ENCODE results near the gene FAM177A1.

DNA sequence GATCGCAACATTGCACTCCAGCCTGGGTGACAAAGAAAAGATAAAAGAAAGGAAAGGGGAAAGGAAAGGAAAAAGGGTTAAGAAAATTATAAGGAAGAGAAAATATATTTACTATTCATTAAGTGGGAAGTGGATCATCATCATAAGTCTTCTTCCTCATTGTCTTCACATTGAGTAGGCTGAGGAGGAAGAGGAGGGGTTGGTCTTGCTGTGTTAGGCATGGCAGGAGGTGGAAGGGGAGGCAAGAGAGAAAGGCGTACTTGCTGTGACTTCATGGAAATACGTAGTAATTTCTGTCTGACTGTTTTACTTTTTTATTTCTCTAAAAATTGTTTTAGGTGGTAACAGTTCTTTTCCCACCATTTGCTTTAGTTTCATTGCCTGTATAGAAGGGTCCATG is 26.2 kb downstream of the FAM177A1 start:
- TF ChIP-seq, protein P1, sequence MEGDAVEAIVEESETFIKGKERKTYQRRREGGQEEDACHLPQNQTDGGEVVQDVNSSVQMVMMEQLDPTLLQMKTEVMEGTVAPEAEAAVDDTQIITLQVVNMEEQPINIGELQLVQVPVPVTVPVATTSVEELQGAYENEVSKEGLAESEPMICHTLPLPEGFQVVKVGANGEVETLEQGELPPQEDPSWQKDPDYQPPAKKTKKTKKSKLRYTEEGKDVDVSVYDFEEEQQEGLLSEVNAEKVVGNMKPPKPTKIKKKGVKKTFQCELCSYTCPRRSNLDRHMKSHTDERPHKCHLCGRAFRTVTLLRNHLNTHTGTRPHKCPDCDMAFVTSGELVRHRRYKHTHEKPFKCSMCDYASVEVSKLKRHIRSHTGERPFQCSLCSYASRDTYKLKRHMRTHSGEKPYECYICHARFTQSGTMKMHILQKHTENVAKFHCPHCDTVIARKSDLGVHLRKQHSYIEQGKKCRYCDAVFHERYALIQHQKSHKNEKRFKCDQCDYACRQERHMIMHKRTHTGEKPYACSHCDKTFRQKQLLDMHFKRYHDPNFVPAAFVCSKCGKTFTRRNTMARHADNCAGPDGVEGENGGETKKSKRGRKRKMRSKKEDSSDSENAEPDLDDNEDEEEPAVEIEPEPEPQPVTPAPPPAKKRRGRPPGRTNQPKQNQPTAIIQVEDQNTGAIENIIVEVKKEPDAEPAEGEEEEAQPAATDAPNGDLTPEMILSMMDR (IDR thresholded peaks at IDR 0.05; ENCODE audit: low read depth, low read length, missing input control) = no peak
- TF ChIP-seq RAD21 (IDR thresholded peaks at IDR 0.05) = no peak
- TF ChIP-seq YY1 (IDR thresholded peaks at IDR 0.05) = no peak
- TF ChIP-seq, protein P2, sequence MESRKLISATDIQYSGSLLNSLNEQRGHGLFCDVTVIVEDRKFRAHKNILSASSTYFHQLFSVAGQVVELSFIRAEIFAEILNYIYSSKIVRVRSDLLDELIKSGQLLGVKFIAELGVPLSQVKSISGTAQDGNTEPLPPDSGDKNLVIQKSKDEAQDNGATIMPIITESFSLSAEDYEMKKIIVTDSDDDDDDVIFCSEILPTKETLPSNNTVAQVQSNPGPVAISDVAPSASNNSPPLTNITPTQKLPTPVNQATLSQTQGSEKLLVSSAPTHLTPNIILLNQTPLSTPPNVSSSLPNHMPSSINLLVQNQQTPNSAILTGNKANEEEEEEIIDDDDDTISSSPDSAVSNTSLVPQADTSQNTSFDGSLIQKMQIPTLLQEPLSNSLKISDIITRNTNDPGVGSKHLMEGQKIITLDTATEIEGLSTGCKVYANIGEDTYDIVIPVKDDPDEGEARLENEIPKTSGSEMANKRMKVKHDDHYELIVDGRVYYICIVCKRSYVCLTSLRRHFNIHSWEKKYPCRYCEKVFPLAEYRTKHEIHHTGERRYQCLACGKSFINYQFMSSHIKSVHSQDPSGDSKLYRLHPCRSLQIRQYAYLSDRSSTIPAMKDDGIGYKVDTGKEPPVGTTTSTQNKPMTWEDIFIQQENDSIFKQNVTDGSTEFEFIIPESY (IDR thresholded peaks at IDR 0.05) = no peak
- TF ChIP-seq, protein P3, sequence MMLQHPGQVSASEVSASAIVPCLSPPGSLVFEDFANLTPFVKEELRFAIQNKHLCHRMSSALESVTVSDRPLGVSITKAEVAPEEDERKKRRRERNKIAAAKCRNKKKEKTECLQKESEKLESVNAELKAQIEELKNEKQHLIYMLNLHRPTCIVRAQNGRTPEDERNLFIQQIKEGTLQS (IDR thresholded peaks at IDR 0.05) = no peak
- TF ChIP-seq, protein P4, sequence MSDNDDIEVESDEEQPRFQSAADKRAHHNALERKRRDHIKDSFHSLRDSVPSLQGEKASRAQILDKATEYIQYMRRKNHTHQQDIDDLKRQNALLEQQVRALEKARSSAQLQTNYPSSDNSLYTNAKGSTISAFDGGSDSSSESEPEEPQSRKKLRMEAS (IDR thresholded peaks at IDR 0.05) = no peak
- no peak for TF ChIP-seq GABPA (IDR thresholded peaks at IDR 0.05 in 1 of 2, conservative IDR thresholded peaks at IDR 0.05 in 1 of 2)
- no peak for TF ChIP-seq TAF1 (conservative IDR thresholded peaks at IDR 0.05)
- no peak for TF ChIP-seq JUND (IDR thresholded peaks at IDR 0.05)

Data from liver (tissue), 3 donors.